Measurements from ENCODE around the gene SH3RF1. TPM values are rescaled to one million over a fixed set of nuclear protein-coding genes. Genes with fewer than 3 reads are reported as not detected.

Gene SH3RF1
- total RNA-seq, 1 experiment from 2014 or later = 59.5 TPM

DNA sequence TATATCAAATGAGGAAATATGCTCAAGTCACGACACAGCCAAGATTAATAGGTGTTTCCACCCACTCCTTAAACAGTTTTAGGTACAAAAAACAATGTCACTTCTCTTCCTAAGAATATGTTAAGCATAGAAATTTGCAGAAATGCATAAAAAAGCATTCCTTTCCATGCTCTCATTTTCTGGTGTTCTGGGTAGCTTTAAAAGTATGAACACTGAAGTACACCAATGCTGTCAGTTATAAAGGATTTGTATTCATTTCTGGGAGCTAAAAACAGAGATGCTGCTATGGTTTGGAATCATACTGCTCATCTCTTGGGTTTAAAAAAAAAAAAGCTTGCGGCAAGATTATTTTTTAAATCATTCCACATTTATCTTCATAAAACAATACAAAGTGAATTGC is 20.8 kb downstream of the SH3RF1 start (continued):
- no peak for TF ChIP-seq POLR2AphosphoS5 (IDR thresholded peaks at IDR 0.05; ENCODE audit: low read depth, low read length)

DNA sequence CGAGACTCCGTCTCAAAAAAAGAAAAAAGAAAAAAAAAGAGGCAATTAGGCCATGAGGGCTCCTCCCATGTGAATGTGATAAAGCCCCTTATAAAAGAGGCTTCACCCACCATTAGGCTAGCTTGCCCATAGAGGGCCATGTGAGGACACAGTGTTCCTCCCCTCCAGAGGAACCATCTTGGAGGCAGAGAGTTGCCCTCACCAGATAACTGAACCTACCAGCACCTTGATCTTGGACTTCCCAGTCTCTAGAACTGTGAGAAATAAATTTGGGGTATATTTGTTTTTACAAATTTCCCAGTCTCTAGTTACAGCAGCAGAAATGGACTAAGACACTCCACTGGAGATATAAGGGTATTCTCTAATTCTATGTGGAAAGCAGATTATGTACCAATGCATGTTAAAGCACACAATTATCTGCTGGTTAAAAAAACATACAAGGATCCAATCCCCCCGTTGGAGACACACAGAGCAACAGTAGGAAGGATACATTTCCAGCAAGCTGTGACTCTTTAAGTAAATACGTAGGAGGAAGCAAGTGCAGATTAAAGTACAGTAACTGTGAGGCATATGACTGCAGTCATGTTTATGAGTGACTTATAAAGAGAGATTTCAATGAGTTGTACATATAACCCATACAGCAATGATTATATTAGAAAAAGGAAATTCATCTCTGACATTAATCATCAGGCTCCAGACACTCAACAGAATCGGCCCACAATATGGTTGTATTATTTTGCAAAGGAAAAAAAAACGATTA is 21.4 kb downstream of the SH3RF1 start:
- intact Hi-C loops (cut with micrococcal nuclease) = no loop called here
- H4K20me1 ChIP-seq (ENCODE audit: insufficient read depth) = no peaks in the 10 kb centered on the region
- peak overlapping the region; percentile 58 for H3K9ac ChIP-seq (ENCODE audit: low read length)
- peak overlapping the region in 1 of 2 experiments; percentile 0; a peak in 1 of 4 replicates for H3K4me3 ChIP-seq (replicated peaks in 1 of 2; ENCODE audit: low read depth in 1 of 2, low read length in 2 of 2)
- no peaks in the 10 kb centered on the region for H3K36me3 ChIP-seq (ENCODE audit: control insufficient read depth in 1 of 2, insufficient read depth in 2 of 2, low read length in 2 of 2)
- peak overlapping the region; percentile 82; the same call in 1 of the 2 replicates for H3K27ac ChIP-seq (ENCODE audit: low read depth, low read length)
- peaks cover 97% of the 10 kb centered on the region for H3K79me2 ChIP-seq (ENCODE audit: insufficient read depth, low read length)
- TF ChIP-seq EGR1 (IDR thresholded peaks at IDR 0.05; ENCODE audit: low read depth) = 0 out of 2 replicates have a peak, but pooled peaks have one; percentile 19
- 0 out of 2 replicates have a peak, but pooled peaks have one; percentile 14 for TF ChIP-seq JUND (IDR thresholded peaks at IDR 0.05)
- no peak for TF ChIP-seq ZFX (IDR thresholded peaks at IDR 0.05)
- TF ChIP-seq CBX3 (IDR thresholded peaks at IDR 0.05; ENCODE audit: low read depth) = no peak
- H3K4me2 ChIP-seq (ENCODE audit: low read length) = peak overlapping the region; percentile 74
- ChIA-PET CTCF (no interaction called here), RAD21 (ENCODE audit: low non-redundant PET in 1 of 2, low total read pairs in 2 of 2, uncharacterized antibody in 2 of 2, unreplicated experiment in 2 of 2) (no interaction called here), POLR2A (no interaction called here)
- peaks cover 53 to 70% of the 10 kb centered on the region in 2 experiments for H3K4me1 ChIP-seq (ENCODE audit: control insufficient read depth in 1 of 2, insufficient read depth in 2 of 2, low read length in 2 of 2)
- H3K9me3 ChIP-seq (ENCODE audit: control insufficient read depth in 1 of 2, insufficient read depth in 1 of 2, low read depth in 1 of 2, low read length in 2 of 2) = no peaks in the 10 kb centered on the region
- no TSS peak for BruUV-seq (replicated peaks)
- no peaks in the 10 kb centered on the region for H3K27me3 ChIP-seq (ENCODE audit: insufficient read depth, low read length)
- no peak overlapping the region for H2AFZ ChIP-seq (ENCODE audit: low read depth, low read length, poor library complexity, severe bottlenecking)
- H3K9me2 ChIP-seq (ENCODE audit: insufficient read depth) = no peaks in the 10 kb centered on the region
- ATAC-seq (no peak), DNase-seq (ENCODE audit: low read depth, low spot score) (no peak)

DNA sequence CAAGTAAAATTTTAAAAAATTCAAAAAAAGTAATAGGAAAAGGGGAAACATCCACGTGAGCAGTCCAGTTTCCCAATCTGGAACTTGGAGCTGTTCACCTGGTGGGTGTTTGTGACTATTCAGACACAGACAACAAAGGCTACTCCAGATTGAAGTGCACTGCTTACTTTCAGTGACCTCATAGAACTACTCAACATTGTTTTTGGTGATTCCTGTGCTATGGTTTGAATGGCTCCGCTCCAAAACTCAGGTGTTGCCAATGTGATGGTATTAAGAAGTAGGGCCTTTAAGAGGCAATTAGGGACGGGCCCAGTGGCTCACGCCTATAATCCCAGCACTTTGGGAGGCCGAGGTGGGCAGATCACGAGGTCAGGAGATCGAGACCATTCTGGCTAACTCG is 22.1 kb downstream of the SH3RF1 start:
- ChIA-PET POLR2A (no interaction called here), RAD21 (ENCODE audit: low non-redundant PET in 1 of 2, low total read pairs in 2 of 2, uncharacterized antibody in 2 of 2, unreplicated experiment in 2 of 2) (no interaction called here), CTCF (no interaction called here)
- Histone ChIP-seq H3K27me3 (ENCODE audit: insufficient read depth, low read length) (no peaks in the 10 kb centered on the region), H3K9ac (ENCODE audit: low read length) (no peak overlapping the region), H3K27ac (ENCODE audit: low read depth, low read length) (no peak overlapping the region), H3K4me3 (replicated peaks in 1 of 2; ENCODE audit: low read depth in 1 of 2, low read length in 2 of 2) (no peak overlapping the region), H3K4me2 (ENCODE audit: low read length) (no peak overlapping the region), H3K9me3 (ENCODE audit: control insufficient read depth in 1 of 2, insufficient read depth in 1 of 2, low read depth in 1 of 2, low read length in 2 of 2) (no peaks in the 10 kb centered on the region), H3K79me2 (ENCODE audit: insufficient read depth, low read length) (peaks cover 97% of the 10 kb centered on the region), H4K20me1 (ENCODE audit: insufficient read depth) (no peaks in the 10 kb centered on the region), H3K4me1 (ENCODE audit: control insufficient read depth in 1 of 2, insufficient read depth in 2 of 2, low read length in 2 of 2) (peaks cover 52 to 70% of the 10 kb centered on the region in 2 experiments), H3K36me3 (ENCODE audit: control insufficient read depth in 1 of 2, insufficient read depth in 2 of 2, low read length in 2 of 2) (no peaks in the 10 kb centered on the region), H2AFZ (ENCODE audit: low read depth, low read length, poor library complexity, severe bottlenecking) (no peak overlapping the region), H3K9me2 (ENCODE audit: insufficient read depth) (no peaks in the 10 kb centered on the region)
- intact Hi-C loops (cut with micrococcal nuclease) = no loop called here
- no peak for ATAC-seq
- no peak for TF ChIP-seq YY1 (IDR thresholded peaks at IDR 0.05; ENCODE audit: extremely low read depth, insufficient replicate concordance, low read depth, low read length)
- BruUV-seq (replicated peaks) = no TSS peak
- DNase-seq (ENCODE audit: low read depth, low spot score) = no peak
